Coronary artery (tissue), 2 donors: ENCODE results near the gene KLC1.

ENCODE experiments used
- DNase-seq: peaks from one replicate; pipeline ENCODE4 v3.0.0-alpha.2; 2017; ENCODE audit warnings: low spot score
- H3K27ac ChIP-seq, 2 donors: fragments of 200-600 bp; sonication (generic); one replicate each; pipeline ENCODE4 v1.5.1; 2016 to 2019
- H3K4me3 ChIP-seq: fragments of 200-600 bp; sonication (generic); 2 replicates; pipeline ENCODE4 v1.5.1; 2016; ENCODE audit warnings: mild to moderate bottlenecking, moderate library complexity
- CTCF ChIP-seq: fragments of 200-600 bp; sonication (generic); IDR thresholded peaks from one replicate; pipeline ENCODE4 v1.5.1; 2019; ENCODE audit warnings: antibody characterized with exemption

Gene KLC1

GRCh38 chr14:103728141-103728540 is 99.1 kb downstream of the KLC1 start:
- no peak for TF ChIP-seq CTCF
- Histone ChIP-seq H3K27ac (no peak overlapping the region), H3K4me3 (no peak overlapping the region)
- no peak for DNase-seq

DNA sequence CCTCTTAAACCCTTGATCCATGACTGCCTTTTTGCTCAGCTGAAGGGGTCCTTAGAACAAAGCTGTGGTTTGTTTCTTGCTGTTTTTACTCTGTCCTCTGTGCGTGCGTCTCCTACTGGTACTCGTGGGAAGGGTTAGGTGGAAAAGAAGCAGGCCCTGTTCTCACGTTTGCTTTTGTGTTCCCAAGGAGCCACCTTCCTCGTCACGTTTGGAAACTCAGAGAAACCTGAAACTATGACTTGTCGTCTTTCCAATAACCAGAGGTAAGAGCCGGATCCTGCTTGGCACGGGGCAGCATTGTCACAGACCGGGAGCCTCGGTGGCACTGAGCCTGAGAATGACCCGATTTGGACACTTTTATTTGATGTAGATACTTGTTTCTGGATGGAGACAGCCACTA is 99.7 kb downstream of the KLC1 start:
- Histone ChIP-seq H3K27ac (no peak overlapping the region), H3K4me3 (no peak overlapping the region)
- TF ChIP-seq CTCF = no peak
- DNase-seq = no peak

DNA sequence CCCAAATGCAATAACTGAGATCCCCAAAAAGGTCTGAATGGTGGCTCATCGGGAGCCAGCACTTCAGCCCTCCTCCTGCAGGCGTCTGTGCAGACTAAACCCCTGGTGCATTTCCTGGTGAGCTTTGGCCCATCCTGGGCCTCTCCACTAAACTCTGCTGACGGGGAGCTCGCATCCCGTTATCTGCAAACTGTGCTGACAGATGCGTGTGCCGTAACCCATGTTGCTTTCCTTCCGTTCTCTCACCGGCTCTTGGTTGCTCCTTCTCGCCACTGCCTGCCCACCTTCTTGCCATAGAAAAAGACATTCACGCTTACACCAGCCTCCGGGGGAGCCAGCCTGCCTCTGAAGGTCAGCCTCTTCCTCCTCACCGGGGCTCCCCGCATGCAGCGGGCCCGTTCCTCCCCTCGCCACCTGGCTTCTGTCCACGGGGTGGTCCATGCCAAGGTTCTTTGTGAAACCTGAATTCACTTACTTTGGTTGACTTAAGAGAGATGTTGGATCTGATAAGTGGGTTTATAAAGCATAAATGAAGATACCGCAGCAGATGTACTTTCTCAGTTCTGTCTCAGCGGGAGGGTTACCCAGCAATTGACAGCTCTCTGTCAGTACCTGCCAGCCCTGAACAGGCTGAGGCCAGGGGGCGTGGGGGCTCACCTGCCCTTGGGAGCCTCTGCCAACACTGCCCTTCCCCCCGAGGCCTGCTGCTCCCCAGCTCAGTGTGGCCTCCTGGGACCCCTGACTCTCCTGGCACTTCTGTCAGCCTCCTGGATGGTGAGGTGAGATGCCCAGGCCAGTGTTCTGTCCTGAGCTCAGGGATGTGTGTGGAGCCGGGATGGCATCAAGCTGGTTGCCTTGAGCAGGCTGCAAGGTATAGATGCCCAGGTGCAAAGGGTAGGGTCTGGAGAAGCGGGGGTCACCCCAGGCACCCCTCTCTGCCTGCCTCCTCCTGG is 100.8 kb downstream of the KLC1 start:
- Histone ChIP-seq H3K4me3 (no peak overlapping the region), H3K27ac (no peak overlapping the region)
- DNase-seq = no peak
- TF ChIP-seq CTCF = no peak

DNA sequence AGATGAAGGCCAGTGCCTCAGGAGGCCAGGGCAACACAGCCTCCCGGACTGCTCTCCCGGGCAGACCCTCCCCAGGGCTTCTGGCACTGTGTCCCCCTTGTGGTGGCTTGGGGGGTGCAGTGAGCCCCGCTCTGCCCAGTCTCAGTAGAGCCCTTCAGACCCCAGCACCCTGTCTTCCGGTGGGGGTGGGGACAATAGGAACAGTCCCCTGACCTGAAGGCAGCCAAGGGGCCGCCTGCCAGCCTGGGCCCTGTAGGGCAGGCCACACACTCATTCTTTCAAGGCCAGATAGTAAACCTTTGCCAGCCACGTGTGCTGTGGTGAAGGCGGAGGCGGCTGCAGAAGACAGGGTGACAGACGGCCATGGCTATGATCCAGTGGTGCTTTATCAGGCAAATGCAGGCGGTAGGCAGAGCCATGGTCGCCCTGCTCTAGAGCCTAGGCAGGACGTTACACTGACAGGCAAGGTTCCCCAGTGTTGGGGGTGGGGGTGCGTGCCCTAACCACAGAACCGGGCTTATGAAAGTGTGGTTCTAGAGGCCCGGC is 101.6 kb downstream of the KLC1 start:
- Histone ChIP-seq H3K4me3 (no peak overlapping the region), H3K27ac (no peak overlapping the region)
- DNase-seq = no peak
- TF ChIP-seq CTCF = no peak

DNA sequence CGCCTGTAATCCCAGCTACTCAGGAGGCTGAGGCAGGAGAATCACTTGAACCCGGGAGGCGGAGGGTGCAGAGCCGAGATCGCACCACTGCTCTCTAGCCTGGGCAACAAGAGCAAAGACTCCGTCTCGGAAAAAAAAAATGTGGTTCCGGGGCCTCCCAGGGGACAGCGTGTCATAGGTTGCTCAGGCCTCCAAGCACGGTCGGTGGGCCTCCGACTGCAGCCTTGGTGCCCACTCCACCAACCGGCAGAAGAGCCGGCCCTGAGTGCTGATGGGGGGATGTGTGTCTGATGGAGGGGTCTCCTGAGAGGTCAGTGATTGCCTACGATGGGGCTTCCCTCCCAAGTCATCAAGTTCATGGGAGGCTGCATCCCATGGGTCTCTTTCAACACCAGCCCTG is 102.5 kb downstream of the KLC1 start:
- no peak for DNase-seq

GRCh38 chr14:103731916-103732867 is 103.2 kb downstream of the KLC1 start:
- no peak for DNase-seq
- TF ChIP-seq CTCF = no peak
- no peak overlapping the region for H3K4me3 ChIP-seq
- H3K27ac ChIP-seq = no peak overlapping the region

More for the DNA sequence above, 102.5 kb downstream of the KLC1 start:
- no peak for TF ChIP-seq CTCF
- Histone ChIP-seq H3K27ac (no peak overlapping the region), H3K4me3 (no peak overlapping the region)
